ENCODE measurements around the gene GRIN2A.

Gene GRIN2A

DNA sequence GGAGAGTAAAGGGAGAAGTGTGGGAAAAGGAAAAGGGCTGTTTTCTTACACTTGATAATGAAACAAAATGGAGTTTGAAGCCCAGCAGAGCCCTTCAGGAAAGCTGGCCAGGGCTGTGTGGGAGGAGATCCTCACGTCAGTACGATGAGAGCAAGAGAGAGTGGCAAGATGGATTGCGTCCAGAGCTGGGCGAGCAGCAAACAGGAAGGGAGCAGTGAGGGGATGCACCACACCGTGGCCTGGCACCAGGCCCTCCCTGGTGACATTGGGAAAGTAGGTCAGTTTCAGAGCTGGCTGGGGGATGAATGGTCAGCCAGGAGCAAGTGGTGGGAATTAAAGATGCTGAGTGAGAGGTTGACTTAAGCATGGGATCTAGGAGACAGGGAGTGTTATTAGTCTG, 273.6 kb downstream of the GRIN2A start:
- TF ChIP-seq, protein P1, sequence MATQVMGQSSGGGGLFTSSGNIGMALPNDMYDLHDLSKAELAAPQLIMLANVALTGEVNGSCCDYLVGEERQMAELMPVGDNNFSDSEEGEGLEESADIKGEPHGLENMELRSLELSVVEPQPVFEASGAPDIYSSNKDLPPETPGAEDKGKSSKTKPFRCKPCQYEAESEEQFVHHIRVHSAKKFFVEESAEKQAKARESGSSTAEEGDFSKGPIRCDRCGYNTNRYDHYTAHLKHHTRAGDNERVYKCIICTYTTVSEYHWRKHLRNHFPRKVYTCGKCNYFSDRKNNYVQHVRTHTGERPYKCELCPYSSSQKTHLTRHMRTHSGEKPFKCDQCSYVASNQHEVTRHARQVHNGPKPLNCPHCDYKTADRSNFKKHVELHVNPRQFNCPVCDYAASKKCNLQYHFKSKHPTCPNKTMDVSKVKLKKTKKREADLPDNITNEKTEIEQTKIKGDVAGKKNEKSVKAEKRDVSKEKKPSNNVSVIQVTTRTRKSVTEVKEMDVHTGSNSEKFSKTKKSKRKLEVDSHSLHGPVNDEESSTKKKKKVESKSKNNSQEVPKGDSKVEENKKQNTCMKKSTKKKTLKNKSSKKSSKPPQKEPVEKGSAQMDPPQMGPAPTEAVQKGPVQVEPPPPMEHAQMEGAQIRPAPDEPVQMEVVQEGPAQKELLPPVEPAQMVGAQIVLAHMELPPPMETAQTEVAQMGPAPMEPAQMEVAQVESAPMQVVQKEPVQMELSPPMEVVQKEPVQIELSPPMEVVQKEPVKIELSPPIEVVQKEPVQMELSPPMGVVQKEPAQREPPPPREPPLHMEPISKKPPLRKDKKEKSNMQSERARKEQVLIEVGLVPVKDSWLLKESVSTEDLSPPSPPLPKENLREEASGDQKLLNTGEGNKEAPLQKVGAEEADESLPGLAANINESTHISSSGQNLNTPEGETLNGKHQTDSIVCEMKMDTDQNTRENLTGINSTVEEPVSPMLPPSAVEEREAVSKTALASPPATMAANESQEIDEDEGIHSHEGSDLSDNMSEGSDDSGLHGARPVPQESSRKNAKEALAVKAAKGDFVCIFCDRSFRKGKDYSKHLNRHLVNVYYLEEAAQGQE (IDR thresholded peaks at IDR 0.05; ENCODE audit: insufficient replicate concordance, low read depth), result no peak
- TF ChIP-seq GABPA (IDR thresholded peaks at IDR 0.05; ENCODE audit: low read depth), result no peak
- no peak for TF ChIP-seq SPI1 (IDR thresholded peaks at IDR 0.05; ENCODE audit: borderline replicate concordance, low read depth)
- TF ChIP-seq POLR2AphosphoS5 (IDR thresholded peaks at IDR 0.05; ENCODE audit: low read depth), result no peak
- TF ChIP-seq, protein P2, sequence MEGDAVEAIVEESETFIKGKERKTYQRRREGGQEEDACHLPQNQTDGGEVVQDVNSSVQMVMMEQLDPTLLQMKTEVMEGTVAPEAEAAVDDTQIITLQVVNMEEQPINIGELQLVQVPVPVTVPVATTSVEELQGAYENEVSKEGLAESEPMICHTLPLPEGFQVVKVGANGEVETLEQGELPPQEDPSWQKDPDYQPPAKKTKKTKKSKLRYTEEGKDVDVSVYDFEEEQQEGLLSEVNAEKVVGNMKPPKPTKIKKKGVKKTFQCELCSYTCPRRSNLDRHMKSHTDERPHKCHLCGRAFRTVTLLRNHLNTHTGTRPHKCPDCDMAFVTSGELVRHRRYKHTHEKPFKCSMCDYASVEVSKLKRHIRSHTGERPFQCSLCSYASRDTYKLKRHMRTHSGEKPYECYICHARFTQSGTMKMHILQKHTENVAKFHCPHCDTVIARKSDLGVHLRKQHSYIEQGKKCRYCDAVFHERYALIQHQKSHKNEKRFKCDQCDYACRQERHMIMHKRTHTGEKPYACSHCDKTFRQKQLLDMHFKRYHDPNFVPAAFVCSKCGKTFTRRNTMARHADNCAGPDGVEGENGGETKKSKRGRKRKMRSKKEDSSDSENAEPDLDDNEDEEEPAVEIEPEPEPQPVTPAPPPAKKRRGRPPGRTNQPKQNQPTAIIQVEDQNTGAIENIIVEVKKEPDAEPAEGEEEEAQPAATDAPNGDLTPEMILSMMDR (IDR thresholded peaks at IDR 0.05; ENCODE audit: insufficient read depth, low read length), result no peak
- H3K4me3 ChIP-seq (replicated peaks; ENCODE audit: insufficient read depth, low read length), result no peak overlapping the region
- no peak overlapping the region for H3K27ac ChIP-seq (replicated peaks)
- H3K27me3 ChIP-seq (ENCODE audit: insufficient read depth, poor library complexity, severe bottlenecking), result no peaks in the 10 kb centered on the region
- no peak for DNase-seq (ENCODE audit: low read depth in 1 of 2, low spot score in 1 of 2)

DNA sequence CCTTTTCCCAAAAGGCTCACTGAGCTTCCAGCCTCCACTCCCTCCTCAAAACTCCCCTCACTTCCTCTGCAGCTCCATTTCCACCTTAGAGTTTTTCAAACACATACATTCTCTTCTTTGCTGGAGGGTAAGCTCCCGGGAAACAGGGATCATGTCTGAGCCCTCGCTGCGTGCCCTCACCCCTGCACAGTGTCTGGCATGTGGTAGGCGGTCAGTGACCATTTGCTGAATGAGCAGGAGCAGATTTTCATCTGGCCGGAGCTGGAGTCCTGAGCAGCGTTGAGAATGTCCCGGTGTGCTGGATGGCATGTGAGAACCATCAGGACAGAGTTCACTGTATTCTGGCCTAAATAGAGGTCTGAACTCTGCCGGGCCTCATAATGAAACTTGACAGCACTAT, 274.5 kb downstream of the GRIN2A start:
- no peak overlapping the region for H3K27ac ChIP-seq (replicated peaks)
- H3K4me3 ChIP-seq (replicated peaks; ENCODE audit: insufficient read depth, low read length), result no peak overlapping the region
- no peak for TF ChIP-seq POLR2AphosphoS5 (IDR thresholded peaks at IDR 0.05; ENCODE audit: low read depth)
- TF ChIP-seq GABPA (IDR thresholded peaks at IDR 0.05; ENCODE audit: low read depth), result no peak
- no peak for TF ChIP-seq SPI1 (IDR thresholded peaks at IDR 0.05; ENCODE audit: borderline replicate concordance, low read depth)
- TF ChIP-seq, protein P1 (IDR thresholded peaks at IDR 0.05; ENCODE audit: insufficient replicate concordance, low read depth), result no peak
- TF ChIP-seq, protein P2 (IDR thresholded peaks at IDR 0.05; ENCODE audit: insufficient read depth, low read length), result no peak
- no peak for DNase-seq (ENCODE audit: low read depth in 1 of 2, low spot score in 1 of 2)
- H3K27me3 ChIP-seq (ENCODE audit: insufficient read depth, poor library complexity, severe bottlenecking), result no peaks in the 10 kb centered on the region

DNA sequence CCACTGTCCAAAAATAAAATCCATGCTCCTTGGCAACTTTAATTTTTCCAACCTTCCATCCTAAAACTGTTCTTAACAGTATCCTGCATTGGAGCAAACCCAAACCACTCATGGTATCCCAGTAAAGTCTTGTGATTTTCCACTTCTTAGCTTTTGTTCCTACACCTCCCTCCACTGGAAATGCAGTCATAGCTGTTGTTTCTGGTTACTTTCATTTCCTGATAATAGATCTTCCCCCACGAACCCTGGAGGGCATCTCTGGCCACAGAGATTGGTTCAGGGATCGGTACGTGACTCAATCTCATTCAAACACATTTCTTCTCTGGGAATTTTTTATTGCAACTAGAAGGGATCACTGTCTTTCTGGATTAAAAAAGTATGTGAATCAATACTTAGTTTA, 276.0 kb downstream of the GRIN2A start:
- DNase-seq (ENCODE audit: low read depth in 1 of 2, low spot score in 1 of 2), result no peak
- Histone ChIP-seq H3K4me3 (replicated peaks; ENCODE audit: insufficient read depth, low read length) (no peak overlapping the region), H3K27me3 (ENCODE audit: insufficient read depth, poor library complexity, severe bottlenecking) (no peaks in the 10 kb centered on the region), H3K27ac (replicated peaks) (no peak overlapping the region)
- TF ChIP-seq, protein P1 (IDR thresholded peaks at IDR 0.05; ENCODE audit: insufficient replicate concordance, low read depth), result no peak
- TF ChIP-seq, protein P2 (IDR thresholded peaks at IDR 0.05; ENCODE audit: insufficient read depth, low read length), result no peak
- TF ChIP-seq GABPA (IDR thresholded peaks at IDR 0.05; ENCODE audit: low read depth) (no peak), POLR2AphosphoS5 (IDR thresholded peaks at IDR 0.05; ENCODE audit: low read depth) (no peak)

Data from HL-60 (cell line).